ENCODE results near the gene MEN1. TPM values are rescaled to one million over a fixed set of nuclear protein-coding genes. Genes with fewer than 3 reads are reported as not detected.

The MEN1 gene
- total and polyA plus RNA-seq, 9 of the 15 experiments (the other 6 are each of a cell fraction or from before 2014, with no cell fraction given): 3.4 to 57.2 (median 19.3) TPM

GRCh38 chr11:64843686-64844329 is 33.5 kb upstream of the MEN1 start (continued):
- TF ChIP-seq, protein P1, sequence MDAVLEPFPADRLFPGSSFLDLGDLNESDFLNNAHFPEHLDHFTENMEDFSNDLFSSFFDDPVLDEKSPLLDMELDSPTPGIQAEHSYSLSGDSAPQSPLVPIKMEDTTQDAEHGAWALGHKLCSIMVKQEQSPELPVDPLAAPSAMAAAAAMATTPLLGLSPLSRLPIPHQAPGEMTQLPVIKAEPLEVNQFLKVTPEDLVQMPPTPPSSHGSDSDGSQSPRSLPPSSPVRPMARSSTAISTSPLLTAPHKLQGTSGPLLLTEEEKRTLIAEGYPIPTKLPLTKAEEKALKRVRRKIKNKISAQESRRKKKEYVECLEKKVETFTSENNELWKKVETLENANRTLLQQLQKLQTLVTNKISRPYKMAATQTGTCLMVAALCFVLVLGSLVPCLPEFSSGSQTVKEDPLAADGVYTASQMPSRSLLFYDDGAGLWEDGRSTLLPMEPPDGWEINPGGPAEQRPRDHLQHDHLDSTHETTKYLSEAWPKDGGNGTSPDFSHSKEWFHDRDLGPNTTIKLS (IDR thresholded peaks at IDR 0.05; ENCODE audit: borderline replicate concordance, low read depth): no peak
- TF ChIP-seq ZBTB26 (CRISPR knock-in tag; IDR thresholded peaks at IDR 0.05) (0 out of 2 replicates have a peak, but pooled peaks have one; percentile 65), ZBTB17 (CRISPR knock-in tag; IDR thresholded peaks at IDR 0.05) (0 out of 2 replicates have a peak, but pooled peaks have one; percentile 44), TEAD1 (CRISPR knock-in tag; IDR thresholded peaks at IDR 0.05) (0 out of 4 replicates have a peak, but pooled peaks of 1 of the 2 experiments have one; percentile 15), ZNF316 (IDR thresholded peaks at IDR 0.05) (0 out of 2 replicates have a peak, but pooled peaks have one; percentile 2), POLR2A (conservative IDR thresholded peaks at IDR 0.05) (no peak), ZNF583 (CRISPR knock-in tag; IDR thresholded peaks at IDR 0.05) (no peak), ESRRB (CRISPR knock-in tag; IDR thresholded peaks at IDR 0.05; ENCODE audit: borderline replicate concordance) (no peak), HIVEP1 (CRISPR knock-in tag; IDR thresholded peaks at IDR 0.05) (peak; percentile 10; the same call in 1 of the 2 replicates), OTX1 (CRISPR knock-in tag; IDR thresholded peaks at IDR 0.05) (peak; percentile 67; the same call in 1 of the 2 replicates), NRF1 (conservative IDR thresholded peaks at IDR 0.05 in 1 of 2, IDR thresholded peaks at IDR 0.05 in 1 of 2) (no peak; a peak in 1 of 4 replicates), ZNF780A (CRISPR knock-in tag; IDR thresholded peaks at IDR 0.05) (no peak), CSDE1 (IDR thresholded peaks at IDR 0.05) (no peak), KAT8 (IDR thresholded peaks at IDR 0.05; ENCODE audit: low read depth) (no peak), THRB (CRISPR knock-in tag; conservative IDR thresholded peaks at IDR 0.05) (peak; percentile 73), NBN (IDR thresholded peaks at IDR 0.05; ENCODE audit: low read depth) (0 out of 2 replicates have a peak, but pooled peaks have one; percentile 42), FOXK2 (conservative IDR thresholded peaks at IDR 0.05 in 1 of 2, IDR thresholded peaks at IDR 0.05 in 1 of 2; ENCODE audit: low read depth in 2 of 2) (peak in 1 of 2 experiments; percentile 35; a peak in 1 of 4 replicates), ZC3H4 (CRISPR knock-in tag; IDR thresholded peaks at IDR 0.05; ENCODE audit: borderline replicate concordance) (peak; percentile 83; the same call in 1 of the 2 replicates), CTCFL (IDR thresholded peaks at IDR 0.05; ENCODE audit: borderline replicate concordance, insufficient read depth, low read depth, low read length, poor library complexity, severe bottlenecking) (no peak), CREB1 (IDR thresholded peaks at IDR 0.05) (no peak), CREB1 (CRISPR knock-in tag; IDR thresholded peaks at IDR 0.05) (peak; percentile 31; the same call in 1 of the 2 replicates)
- TF ChIP-seq, protein P2, sequence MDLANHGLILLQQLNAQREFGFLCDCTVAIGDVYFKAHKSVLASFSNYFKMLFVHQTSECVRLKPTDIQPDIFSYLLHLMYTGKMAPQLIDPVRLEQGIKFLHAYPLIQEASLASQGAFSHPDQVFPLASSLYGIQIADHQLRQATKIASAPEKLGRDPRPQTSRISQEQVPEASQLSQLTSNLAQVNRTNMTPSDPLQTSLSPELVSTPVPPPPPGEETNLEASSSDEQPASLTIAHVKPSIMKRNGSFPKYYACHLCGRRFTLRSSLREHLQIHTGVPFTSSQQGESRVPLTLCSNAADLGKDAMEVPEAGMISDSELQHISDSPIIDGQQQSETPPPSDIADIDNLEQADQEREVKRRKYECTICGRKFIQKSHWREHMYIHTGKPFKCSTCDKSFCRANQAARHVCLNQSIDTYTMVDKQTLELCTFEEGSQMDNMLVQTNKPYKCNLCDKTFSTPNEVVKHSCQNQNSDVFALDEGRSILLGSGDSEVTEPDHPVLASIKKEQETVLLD (IDR thresholded peaks at IDR 0.05): 0 out of 2 replicates have a peak, but pooled peaks have one; percentile 28
